GM19238 (cell line): ENCODE data around the gene LCOR.
"Not testable (repeated sequence)": the region's sequence is repeated elsewhere in the genome, so short reads cannot be mapped to it uniquely, and the experiment has no call there.

Source experiments
- DNase-seq: peaks from one replicate; pipeline ENCODE4 v3.0.0; 2011; ENCODE audit warnings: low spot score; ENCODE audit not compliant: insufficient read length

LCOR gene

GRCh38 chr10:96924861-96925260 lies 92.8 kb downstream of the LCOR start:
- DNase-seq = no peak

GRCh38 chr10:96930469-96930868 lies 98.4 kb downstream of the LCOR start:
- DNase-seq = no peak

DNA sequence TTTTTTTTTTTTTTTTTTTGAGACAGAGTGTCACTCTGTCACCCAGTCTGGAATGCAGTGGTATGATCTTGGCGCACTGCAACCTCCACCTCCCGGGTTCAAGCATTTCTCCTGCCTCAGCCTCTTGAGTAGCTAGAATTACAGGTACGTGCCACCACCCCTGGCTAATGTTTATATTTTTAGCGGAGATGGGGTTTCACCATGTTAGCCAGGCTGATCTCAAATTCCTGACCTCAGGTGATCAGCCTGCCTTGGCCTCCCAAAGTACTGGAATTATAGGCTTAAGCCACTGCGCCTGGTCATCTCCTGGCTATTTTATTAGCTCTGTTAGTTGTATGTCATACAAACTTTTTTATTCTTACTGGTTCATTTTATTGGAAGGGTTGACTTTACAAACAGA lies 103.0 kb downstream of the LCOR start:
- DNase-seq = no peak

- no peak for DNase-seq
These were observed 103.7 kb downstream of the LCOR start for GRCh38 chr10:96935810-96936209.

DNA sequence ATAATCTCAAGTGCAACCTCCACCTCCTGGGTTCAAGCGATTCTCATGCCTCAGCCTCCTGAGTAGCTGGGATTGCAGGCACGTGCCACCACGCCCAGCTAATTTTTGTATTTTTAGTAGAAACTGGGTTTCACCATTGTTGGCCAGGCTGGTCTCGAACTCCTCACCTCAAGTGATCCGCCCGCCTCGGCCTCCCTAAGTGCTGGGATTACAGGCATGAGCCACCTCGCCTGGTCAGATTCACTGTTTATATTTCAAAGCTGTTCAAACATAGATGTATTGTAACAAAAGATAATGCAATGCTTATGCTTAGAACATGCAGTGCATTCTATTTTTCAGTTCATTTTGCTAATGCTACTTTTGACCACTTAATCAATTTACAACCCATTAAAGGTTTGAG lies 111.1 kb downstream of the LCOR start:
- DNase-seq = not testable (repeated sequence)

GRCh38 chr10:96947036-96947435 lies 114.9 kb downstream of the LCOR start:
- DNase-seq = no peak

- DNase-seq = no peak
These were observed 117.1 kb downstream of the LCOR start for GRCh38 chr10:96949039-96949683.

DNA sequence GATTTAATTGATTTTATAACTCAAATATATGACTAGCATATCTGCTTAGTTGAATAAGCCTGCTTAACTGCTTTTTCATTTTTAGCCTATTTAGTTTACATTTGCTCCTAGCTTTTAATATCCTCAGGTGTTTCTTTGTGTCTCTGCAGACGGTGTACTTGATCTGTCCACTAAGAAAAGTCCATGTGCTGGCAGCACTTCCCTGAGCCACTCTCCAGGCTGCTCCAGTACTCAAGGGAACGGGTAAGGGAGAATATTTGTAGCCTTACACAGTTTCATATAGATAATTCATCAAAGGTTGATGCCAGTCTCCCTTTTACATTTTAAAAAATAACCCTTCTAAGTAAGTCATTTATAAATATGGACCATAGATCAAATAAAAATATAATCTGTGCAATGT lies 119.9 kb downstream of the LCOR start:
- DNase-seq = no peak

DNA sequence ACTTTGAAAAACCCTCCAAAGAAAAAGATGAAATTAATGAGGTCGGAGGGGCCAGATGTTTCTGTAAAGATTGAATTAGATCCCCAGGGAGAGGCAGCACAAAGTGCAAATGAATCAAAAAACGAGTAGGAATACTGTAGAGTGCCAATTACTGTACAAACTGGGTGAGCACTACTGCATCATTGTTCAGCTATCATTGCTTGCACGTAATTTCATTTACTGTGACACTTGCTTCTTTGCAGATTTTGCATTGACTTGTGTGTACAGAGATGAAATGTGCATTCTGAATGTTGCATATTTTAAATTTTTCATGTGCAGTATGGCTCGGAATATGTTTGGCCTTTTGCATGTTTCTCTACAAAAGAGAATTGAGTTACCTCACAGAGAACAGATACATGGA lies 123.7 kb downstream of the LCOR start:
- DNase-seq = no peak

- DNase-seq = no peak
These were observed 126.0 kb downstream of the LCOR start for GRCh38 chr10:96958071-96958470.

DNA sequence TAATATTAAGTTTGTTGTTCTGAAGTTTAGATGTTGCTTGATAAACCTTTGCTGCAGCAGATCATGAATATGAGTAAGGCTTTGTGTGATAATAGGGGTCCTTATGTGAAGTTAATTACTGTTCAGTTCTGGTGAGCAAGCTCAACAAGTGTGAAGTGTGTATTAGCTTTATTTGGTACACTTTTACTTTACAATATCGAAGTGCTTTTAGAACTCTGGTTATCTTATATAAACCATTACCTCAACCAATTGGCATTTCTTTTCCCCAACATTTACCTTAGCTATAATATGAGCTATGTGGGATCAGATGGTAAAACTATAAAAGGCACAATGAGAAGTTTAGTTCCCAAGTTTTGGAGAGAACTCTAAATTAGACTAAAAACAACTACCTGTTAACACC lies 127.6 kb downstream of the LCOR start:
- DNase-seq = no peak

GRCh38 chr10:96960872-96961271 lies 128.8 kb downstream of the LCOR start:
- DNase-seq = no peak

DNA sequence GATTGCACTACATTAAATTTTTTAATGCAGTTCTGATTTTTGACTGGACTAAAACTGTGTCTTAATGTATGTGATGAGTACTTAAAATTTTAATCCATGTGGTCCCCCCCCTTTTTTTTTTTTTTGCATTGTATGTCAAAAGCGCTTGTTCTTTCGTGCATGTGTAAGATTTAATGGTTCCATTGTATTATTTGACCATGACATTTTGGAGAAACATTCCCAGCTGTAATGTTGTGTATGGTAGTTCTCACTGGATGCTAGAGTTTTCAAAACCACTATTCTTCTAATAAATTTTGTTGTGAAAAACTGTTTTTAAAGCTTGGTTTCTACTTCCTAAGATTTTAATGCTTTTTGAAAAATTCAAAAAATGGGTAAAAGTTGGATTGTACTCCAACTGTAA lies 132.0 kb downstream of the LCOR start:
- DNase-seq = no peak

GRCh38 chr10:96967847-96968246 lies 135.7 kb downstream of the LCOR start:
- no peak for DNase-seq

GRCh38 chr10:96968682-96969423 lies 136.8 kb downstream of the LCOR start:
- no peak for DNase-seq

DNA sequence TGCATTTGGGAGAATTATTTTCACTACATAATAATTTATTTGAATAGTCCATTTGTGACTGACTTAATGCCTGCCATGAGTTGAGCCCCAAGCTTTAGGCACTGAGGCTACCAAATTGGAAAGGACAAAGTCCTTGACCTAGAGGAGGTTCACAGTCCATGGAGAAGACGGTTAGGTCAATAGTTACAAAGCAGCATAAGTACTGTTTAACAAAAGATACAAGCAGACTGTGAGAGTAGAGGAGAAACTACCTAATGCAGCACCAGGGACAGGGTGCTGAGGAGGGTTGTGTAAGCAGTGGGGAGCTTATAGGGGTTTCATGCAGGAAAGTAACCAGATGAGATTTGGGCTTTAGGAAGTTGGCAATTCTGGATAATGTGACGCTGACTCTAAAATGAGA lies 139.2 kb downstream of the LCOR start:
- DNase-seq = no peak

DNA sequence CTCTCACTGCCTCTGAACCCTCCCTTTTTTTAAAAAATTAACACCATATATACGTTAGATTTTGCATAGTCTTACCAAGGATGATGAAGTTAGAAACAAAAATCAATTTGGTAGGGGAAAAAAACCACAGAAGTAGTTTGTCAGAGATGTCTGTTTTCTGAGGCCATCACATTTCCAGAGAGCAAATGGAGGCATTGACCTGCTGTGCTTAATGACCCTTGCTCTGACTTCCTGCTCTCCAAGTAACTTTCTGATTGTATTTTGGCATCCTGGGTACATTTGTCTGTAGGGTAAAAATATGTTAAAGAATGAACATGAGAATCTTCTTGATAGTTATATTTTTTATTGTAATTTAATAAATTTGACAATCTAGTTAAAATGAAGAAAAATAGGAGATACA lies 140.2 kb downstream of the LCOR start:
- DNase-seq = no peak

DNA sequence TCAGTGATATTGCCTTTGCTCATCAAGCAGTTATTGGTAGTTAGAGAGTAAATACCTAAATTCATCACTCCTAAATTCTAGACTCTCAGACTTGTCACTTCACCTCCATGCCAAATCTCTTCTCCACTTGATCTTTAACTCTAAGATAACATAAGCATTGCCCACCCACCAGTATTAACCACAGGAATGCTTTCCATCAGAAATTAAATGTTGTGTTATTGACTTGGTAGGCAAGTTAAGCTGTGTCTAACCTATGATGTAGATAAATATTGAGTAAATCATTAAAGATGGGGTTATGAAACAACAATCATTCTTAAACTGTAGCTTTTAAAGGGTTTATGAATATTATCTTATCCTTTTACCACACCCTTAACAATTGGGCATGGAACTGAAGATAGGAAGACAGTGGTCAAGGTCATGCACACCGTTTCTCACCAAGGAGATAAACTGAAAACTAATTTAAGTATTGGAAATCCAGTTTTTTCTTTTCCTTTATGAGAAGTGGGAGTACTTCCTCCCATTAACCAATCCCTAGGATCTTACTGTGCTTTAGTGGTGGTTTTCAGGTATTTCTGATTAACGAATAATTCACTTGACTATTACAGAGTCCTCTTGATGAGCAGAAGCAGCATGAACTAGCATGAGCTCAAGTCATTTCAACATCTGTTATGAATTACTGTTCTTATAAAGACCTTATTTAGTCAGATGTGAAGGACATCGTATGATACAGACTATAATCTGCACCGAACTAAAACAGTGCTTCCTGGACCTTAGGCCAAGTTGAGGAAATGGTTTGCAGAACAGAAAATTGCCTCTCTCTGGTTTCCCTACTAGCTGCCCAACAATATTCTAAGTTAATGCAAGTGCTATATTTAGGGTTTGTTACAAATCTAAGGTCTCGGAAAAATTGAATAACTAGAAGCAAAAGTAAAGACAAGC lies 142.0 kb downstream of the LCOR start:
- no peak for DNase-seq

GRCh38 chr10:96975136-96975535 lies 143.0 kb downstream of the LCOR start:
- no peak for DNase-seq

GRCh38 chr10:96978621-96979154 lies 146.6 kb downstream of the LCOR start:
- DNase-seq = no peak

- no peak for DNase-seq
These were observed 150.2 kb downstream of the LCOR start for GRCh38 chr10:96982149-96982930.
